Measurements from ENCODE around the gene TSPOAP1.

DNA sequence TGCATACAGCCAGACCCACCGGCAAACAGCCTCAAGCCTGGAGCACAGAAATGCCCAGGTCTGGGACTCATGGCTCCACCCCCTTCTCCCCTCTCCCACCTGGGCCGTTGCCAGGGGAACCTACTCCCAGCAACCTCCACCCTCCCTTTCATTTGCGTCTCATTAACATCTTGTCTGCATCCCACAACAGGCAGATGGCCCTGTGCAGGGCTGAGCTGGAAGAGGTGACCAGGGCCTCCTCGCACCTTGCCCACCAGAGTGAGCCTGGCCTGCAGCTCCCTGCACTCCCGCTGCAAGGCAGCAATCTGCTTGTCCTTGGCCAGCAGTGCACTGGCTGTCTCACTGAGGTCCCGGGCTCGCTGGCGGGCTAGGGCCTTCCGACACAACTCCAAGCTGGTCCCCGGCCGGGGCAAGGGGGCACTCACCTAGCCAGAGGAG, 3.3 kb downstream of the TSPOAP1 start:
- TF ChIP-seq, protein P1, sequence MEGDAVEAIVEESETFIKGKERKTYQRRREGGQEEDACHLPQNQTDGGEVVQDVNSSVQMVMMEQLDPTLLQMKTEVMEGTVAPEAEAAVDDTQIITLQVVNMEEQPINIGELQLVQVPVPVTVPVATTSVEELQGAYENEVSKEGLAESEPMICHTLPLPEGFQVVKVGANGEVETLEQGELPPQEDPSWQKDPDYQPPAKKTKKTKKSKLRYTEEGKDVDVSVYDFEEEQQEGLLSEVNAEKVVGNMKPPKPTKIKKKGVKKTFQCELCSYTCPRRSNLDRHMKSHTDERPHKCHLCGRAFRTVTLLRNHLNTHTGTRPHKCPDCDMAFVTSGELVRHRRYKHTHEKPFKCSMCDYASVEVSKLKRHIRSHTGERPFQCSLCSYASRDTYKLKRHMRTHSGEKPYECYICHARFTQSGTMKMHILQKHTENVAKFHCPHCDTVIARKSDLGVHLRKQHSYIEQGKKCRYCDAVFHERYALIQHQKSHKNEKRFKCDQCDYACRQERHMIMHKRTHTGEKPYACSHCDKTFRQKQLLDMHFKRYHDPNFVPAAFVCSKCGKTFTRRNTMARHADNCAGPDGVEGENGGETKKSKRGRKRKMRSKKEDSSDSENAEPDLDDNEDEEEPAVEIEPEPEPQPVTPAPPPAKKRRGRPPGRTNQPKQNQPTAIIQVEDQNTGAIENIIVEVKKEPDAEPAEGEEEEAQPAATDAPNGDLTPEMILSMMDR (IDR thresholded peaks at IDR 0.05) = no peak
- no peak for TF ChIP-seq GABPA (IDR thresholded peaks at IDR 0.05; ENCODE audit: low read depth)

Data from SK-N-SH (cell line).